Keratinocyte (primary cell): ENCODE results near the gene GOLGA5. TPM values are rescaled to one million over a fixed set of nuclear protein-coding genes. Genes with fewer than 3 reads are reported as not detected.

ENCODE experiments used
- DNase-seq: peaks from one replicate; pipeline ENCODE4 v3.0.0-alpha.2; 2011; ENCODE audit warnings: low read depth, missing footprints, low spot score
- FAIRE-seq: peaks from 2 replicates; lab custom pipeline; 2011; peaks lifted over from hg19 to GRCh38; lab: Jason Lieb, UNC
- H2AFZ ChIP-seq: 2 replicates; pipeline ENCODE4 v1.6.0; 2012; ENCODE audit warnings: low read length, control low read depth, inconsistent platforms; ENCODE audit not compliant: control insufficient read depth
- H3K27ac ChIP-seq: 2 replicates; pipeline ENCODE4 v1.5.1; 2011; ENCODE audit warnings: low read length; ENCODE audit not compliant: control insufficient read depth, insufficient read depth
- H3K27me3 ChIP-seq: 3 replicates; pipeline ENCODE4 v1.6.0; 2011; ENCODE audit warnings: low read length; ENCODE audit not compliant: control insufficient read depth, insufficient read depth; ENCODE audit errors: extremely low read depth
- H3K36me3 ChIP-seq, 2 experiments: 2 replicates in 1 of 2; 3 replicates in 1 of 2; pipeline ENCODE4 v1.5.1; 2011; ENCODE audit warnings: low read length in 2 of 2, mild to moderate bottlenecking in 1 of 2; ENCODE audit not compliant: control insufficient read depth in 2 of 2, insufficient read depth in 2 of 2; ENCODE audit errors: extremely low read depth in 1 of 2
- H3K4me1 ChIP-seq: 3 replicates; pipeline ENCODE4 v1.5.1; 2011; ENCODE audit warnings: low read length; ENCODE audit not compliant: control insufficient read depth, insufficient read depth; ENCODE audit errors: extremely low read depth
- H3K4me2 ChIP-seq: 3 replicates; pipeline ENCODE4 v1.6.0; 2011; ENCODE audit warnings: low read depth, low read length; ENCODE audit not compliant: control insufficient read depth, insufficient read depth; ENCODE audit errors: extremely low read depth
- H3K4me3 ChIP-seq, 3 experiments: fragments of 200-600 bp in 1 of 3; sonication (generic) in 1 of 3; 2 replicates in 2 of 3; 3 replicates in 1 of 3; pipeline ENCODE4 v1.5.1; 2011 to 2016; ENCODE audit warnings: low read length in 3 of 3, mild to moderate bottlenecking in 3 of 3, control low read depth in 2 of 3, inconsistent platforms in 1 of 3, low read depth in 1 of 3, mixed read lengths in 1 of 3, mixed run types in 1 of 3, moderate library complexity in 1 of 3; ENCODE audit not compliant: control insufficient read depth in 2 of 3, insufficient read depth in 2 of 3; ENCODE audit errors: extremely low read depth in 1 of 3
- H3K79me2 ChIP-seq: 2 replicates; pipeline ENCODE4 v1.6.0; 2012; ENCODE audit warnings: low read length; ENCODE audit not compliant: control insufficient read depth, insufficient read depth
- H3K9ac ChIP-seq: 3 replicates; pipeline ENCODE4 v1.6.0; 2011; ENCODE audit warnings: low read length; ENCODE audit not compliant: control insufficient read depth, insufficient read depth; ENCODE audit errors: extremely low read depth
- H3K9me1 ChIP-seq: 3 replicates; pipeline ENCODE4 v1.6.0; 2011; ENCODE audit warnings: low read length; ENCODE audit not compliant: control insufficient read depth, insufficient read depth; ENCODE audit errors: extremely low read depth
- H3K9me3 ChIP-seq: 2 replicates; pipeline ENCODE4 v1.5.1; 2012; ENCODE audit warnings: low read depth, low read length; ENCODE audit not compliant: control insufficient read depth
- H4K20me1 ChIP-seq: 3 replicates; pipeline ENCODE4 v1.6.0; 2011; ENCODE audit warnings: low read length; ENCODE audit not compliant: control insufficient read depth, insufficient read depth; ENCODE audit errors: extremely low read depth
- EZH2 ChIP-seq: IDR thresholded peaks from one replicate; pipeline ENCODE4 v1.6.1; 2012; ENCODE audit warnings: inconsistent platforms, mild to moderate bottlenecking, low read length, moderate library complexity
- dilution Hi-C: fragments of 300-500 bp; cut with MboI; formaldehyde crosslinking; loops from one replicate; pipeline ENCODE4 v1.7.0; 2020; ENCODE audit warnings: low sequenced_read_pairs; ENCODE audit not compliant: extremely low pct_ligation_motif_present
- polyA plus RNA-seq, 5 experiments: library from polyadenylated mRNA; depleted of rRNA in 3 of 5; stranded (reverse) in 3 of 5; stranded (forward) in 1 of 5; unstranded in 1 of 5; fragments of >200 nt; gene quantifications; 1 replicate in 1 of 5; 2 replicates in 3 of 5; 3 replicates in 1 of 5; pipeline versions ENCODE4 v1.2.1 to v1.2.3, GENCODE V29; 2011 to 2012; ENCODE audit warnings: missing spikeins in 2 of 5, low read depth in 1 of 5, low replicate concordance in 1 of 5
- TF ChIP-seq, protein P1 (sequence below), 3 experiments: IDR thresholded peaks in 1 of 3; conservative IDR thresholded peaks in 1 of 3; optimal IDR thresholded peaks in 1 of 3; 2 replicates in 2 of 3; 3 replicates in 1 of 3; pipeline versions ENCODE3 to v1.5.1; 2011; ENCODE audit warnings: low read length in 3 of 3, mild to moderate bottlenecking in 3 of 3, moderate library complexity in 2 of 3, control low read depth in 1 of 3, inconsistent platforms in 1 of 3; ENCODE audit not compliant: insufficient read depth in 2 of 3; ENCODE audit errors: extremely low read depth in 1 of 3

Gene GOLGA5
- polyA plus RNA-seq, 1 donor (not counting 4 experiments of a cell fraction or from before 2014, with no cell fraction given), result 37.8 TPM

DNA sequence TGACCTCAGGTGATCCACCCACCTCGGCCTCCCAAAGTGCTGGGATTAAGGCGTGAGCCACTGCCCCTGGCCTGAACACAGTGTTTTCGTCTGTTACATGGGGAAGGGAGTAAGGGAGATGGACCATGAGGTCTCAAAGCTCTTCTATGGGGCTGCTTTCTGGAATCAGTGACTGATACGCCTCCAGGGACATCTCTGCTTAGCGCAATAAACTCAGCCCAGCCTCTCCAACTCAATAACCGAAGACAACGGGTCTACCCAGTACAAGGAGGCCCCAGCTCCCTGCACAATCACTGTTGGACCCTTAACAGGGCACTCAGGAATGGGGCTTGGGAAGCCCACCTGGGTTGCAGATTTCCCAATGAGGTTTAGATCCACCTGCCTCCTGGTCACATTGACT, 86.2 kb downstream of the GOLGA5 start:
- dilution Hi-C loops, result no loop called here
- H3K4me1 ChIP-seq, result no peaks in the 10 kb centered on the region
- H3K4me3 ChIP-seq, result no peak overlapping the region
- H3K9ac ChIP-seq, result no peak overlapping the region
- no peak overlapping the region for H3K4me2 ChIP-seq
- H3K9me3 ChIP-seq, result no peaks in the 10 kb centered on the region
- no peaks in the 10 kb centered on the region for H3K36me3 ChIP-seq
- DNase-seq (no peak), FAIRE-seq (no peak)
- H3K79me2 ChIP-seq, result no peaks in the 10 kb centered on the region
- no peaks in the 10 kb centered on the region for H4K20me1 ChIP-seq
- no peak overlapping the region for H2AFZ ChIP-seq
- H3K27ac ChIP-seq, result no peak overlapping the region
- no peak for TF ChIP-seq EZH2
- no peaks in the 10 kb centered on the region for H3K9me1 ChIP-seq
- H3K27me3 ChIP-seq, result peaks cover 29% of the 10 kb centered on the region

DNA sequence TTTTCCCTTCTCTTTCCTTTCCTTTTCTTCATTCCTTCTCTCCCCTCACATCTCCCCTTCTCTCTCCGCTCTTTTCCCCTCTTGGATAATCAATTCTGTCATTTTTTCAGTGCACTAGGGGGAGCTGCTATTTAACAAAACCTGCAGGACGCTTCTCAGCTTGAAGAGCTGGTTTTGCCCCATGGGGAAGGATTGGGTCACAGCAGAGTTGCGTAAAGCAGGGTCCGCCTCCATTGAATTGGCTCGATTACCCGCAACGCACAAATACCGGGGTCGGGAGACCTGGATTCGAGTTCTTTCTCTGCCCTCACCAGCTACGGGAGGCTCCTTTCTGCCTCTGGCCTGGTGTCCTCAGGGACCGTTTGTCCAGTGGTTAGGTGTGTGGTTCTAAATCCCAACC, 86.7 kb downstream of the GOLGA5 start:
- no peak for DNase-seq
- Histone ChIP-seq H4K20me1 (no peaks in the 10 kb centered on the region), H3K79me2 (no peaks in the 10 kb centered on the region), H3K9me1 (no peaks in the 10 kb centered on the region), H3K9me3 (no peaks in the 10 kb centered on the region), H3K36me3 (no peaks in the 10 kb centered on the region), H2AFZ (no peak overlapping the region), H3K4me2 (peak overlapping the region; percentile 59), H3K9ac (no peak overlapping the region), H3K4me3 (no peak overlapping the region), H3K27me3 (peaks cover 32% of the 10 kb centered on the region), H3K27ac (no peak overlapping the region), H3K4me1 (no peaks in the 10 kb centered on the region)
- dilution Hi-C loops, result no loop called here
- TF ChIP-seq, protein P1, sequence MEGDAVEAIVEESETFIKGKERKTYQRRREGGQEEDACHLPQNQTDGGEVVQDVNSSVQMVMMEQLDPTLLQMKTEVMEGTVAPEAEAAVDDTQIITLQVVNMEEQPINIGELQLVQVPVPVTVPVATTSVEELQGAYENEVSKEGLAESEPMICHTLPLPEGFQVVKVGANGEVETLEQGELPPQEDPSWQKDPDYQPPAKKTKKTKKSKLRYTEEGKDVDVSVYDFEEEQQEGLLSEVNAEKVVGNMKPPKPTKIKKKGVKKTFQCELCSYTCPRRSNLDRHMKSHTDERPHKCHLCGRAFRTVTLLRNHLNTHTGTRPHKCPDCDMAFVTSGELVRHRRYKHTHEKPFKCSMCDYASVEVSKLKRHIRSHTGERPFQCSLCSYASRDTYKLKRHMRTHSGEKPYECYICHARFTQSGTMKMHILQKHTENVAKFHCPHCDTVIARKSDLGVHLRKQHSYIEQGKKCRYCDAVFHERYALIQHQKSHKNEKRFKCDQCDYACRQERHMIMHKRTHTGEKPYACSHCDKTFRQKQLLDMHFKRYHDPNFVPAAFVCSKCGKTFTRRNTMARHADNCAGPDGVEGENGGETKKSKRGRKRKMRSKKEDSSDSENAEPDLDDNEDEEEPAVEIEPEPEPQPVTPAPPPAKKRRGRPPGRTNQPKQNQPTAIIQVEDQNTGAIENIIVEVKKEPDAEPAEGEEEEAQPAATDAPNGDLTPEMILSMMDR (optimal IDR thresholded peaks at IDR 0.05 in 1 of 3, IDR thresholded peaks at IDR 0.05 in 1 of 3, conservative IDR thresholded peaks at IDR 0.05 in 1 of 3; ENCODE audit: extremely low read depth in 1 of 3, insufficient read depth in 2 of 3, low read length in 3 of 3), result peak; percentile 54 to 58 (median 54)
- TF ChIP-seq EZH2, result no peak
- peak; percentile 26 for FAIRE-seq

DNA sequence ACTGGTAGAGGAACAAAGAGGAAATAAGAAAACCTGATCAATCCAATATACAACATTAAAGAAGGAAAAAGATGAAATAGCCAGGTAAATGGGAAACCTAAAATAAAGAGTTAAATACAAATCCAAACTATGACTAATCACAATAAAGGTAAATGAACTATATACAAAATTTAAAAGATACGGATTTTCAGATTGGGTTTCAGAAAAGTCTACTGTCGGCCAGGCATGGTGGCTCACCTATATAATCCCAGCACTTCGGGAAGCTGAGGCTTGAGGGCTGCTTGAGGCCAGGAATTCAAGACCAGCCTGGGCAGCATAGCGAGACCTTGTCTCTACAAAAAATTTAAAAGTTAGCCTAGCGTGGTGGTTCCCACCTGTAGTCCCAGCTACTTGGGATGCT, 89.0 kb downstream of the GOLGA5 start:
- no peaks in the 10 kb centered on the region for H3K9me3 ChIP-seq
- TF ChIP-seq, protein P1 (optimal IDR thresholded peaks at IDR 0.05 in 1 of 3, IDR thresholded peaks at IDR 0.05 in 1 of 3, conservative IDR thresholded peaks at IDR 0.05 in 1 of 3; ENCODE audit: extremely low read depth in 1 of 3, insufficient read depth in 2 of 3, low read length in 3 of 3), result no peak
- TF ChIP-seq EZH2, result no peak
- no peak overlapping the region for H3K9ac ChIP-seq
- no peaks in the 10 kb centered on the region for H3K9me1 ChIP-seq
- no peak overlapping the region for H3K27ac ChIP-seq
- FAIRE-seq, result no peak
- H3K4me3 ChIP-seq, result no peak overlapping the region
- H3K4me1 ChIP-seq, result no peaks in the 10 kb centered on the region
- no peaks in the 10 kb centered on the region for H3K36me3 ChIP-seq
- no peaks in the 10 kb centered on the region for H3K79me2 ChIP-seq
- no peaks in the 10 kb centered on the region for H4K20me1 ChIP-seq
- H3K27me3 ChIP-seq, result peaks cover 20% of the 10 kb centered on the region
- H3K4me2 ChIP-seq, result no peak overlapping the region
- no peak for DNase-seq
- dilution Hi-C loops, result no loop called here
- H2AFZ ChIP-seq, result no peak overlapping the region
